ENCODE measurements around the gene ANTXR1. TPM values are rescaled to one million over a fixed set of nuclear protein-coding genes. Genes with fewer than 3 reads are reported as not detected.

ANTXR1 gene
- total RNA-seq, 3 donors from 2014 or later (not counting 1 experiment from before 2014, with no cell fraction given) = not detected

DNA sequence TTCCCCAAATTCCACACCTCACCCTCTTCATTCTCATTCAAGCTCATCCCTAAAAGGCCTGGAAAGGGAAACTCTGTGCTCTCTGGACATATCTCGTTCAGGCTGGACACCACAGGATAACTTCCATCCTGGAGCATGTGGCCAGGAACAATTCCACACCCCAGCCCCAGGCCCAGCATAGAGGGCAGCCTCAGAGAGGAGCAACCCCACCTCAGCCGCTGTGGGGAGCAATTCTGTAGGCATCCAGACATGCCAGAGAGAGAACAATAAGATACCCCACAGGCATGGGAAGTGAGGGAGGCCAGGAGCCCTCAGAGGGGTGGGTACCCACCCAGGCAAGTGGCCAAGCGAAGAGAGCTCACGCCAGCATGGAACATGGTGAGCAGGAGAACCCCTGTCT lies 230.7 kb downstream of the ANTXR1 start:
- intact Hi-C loops (cut with micrococcal nuclease) = no loop called here

DNA sequence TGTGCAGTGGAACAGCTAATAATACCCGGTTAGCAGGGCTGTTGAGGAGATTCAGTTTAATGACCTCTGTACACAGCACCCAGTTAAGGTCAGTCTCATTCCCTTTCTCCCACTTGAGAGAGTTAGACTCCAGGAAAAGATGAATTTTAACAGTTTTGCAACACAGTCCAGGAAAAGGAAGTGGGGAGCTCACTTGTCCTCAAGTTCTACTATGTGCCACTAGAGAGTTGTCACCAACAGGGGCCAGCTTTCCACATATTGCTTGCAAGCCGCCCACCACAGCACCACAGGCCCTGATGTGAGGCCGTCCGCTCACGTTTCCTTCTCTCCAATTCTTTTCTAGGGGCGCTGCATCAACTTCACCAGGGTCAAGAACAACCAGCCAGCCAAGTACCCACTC lies 231.9 kb downstream of the ANTXR1 start:
- Mint-ChIP-seq H3K36me3 (no peaks in the 10 kb centered on the region), H3K4me1 (no peaks in the 10 kb centered on the region), H3K27ac (no peak overlapping the region), H3K27me3 (ENCODE audit: low read depth in 2 of 2) (peaks cover 8 to 20% of the 10 kb centered on the region in 2 donors), H3K9me3 (no peaks in the 10 kb centered on the region), H3K4me3 (no peak overlapping the region)
- Histone ChIP-seq H3K4me3 (ENCODE audit: low read length) (no peak overlapping the region), H3K27me3 (ENCODE audit: control insufficient read depth, insufficient read depth, low read length) (no peaks in the 10 kb centered on the region), H3K27ac (ENCODE audit: low read length) (no peak overlapping the region), H3K36me3 (ENCODE audit: control insufficient read depth, insufficient read depth, low read length) (no peaks in the 10 kb centered on the region), H3K4me1 (ENCODE audit: control insufficient read depth, insufficient read depth, low read length) (no peaks in the 10 kb centered on the region), H3K9me3 (ENCODE audit: control insufficient read depth, insufficient read depth, low read length) (no peaks in the 10 kb centered on the region)
- 81% methylated on average over 6 of the region's 6 CpGs for WGBS (ENCODE audit: insufficient coverage)
- intact Hi-C loops (cut with micrococcal nuclease) = no loop called here
- ATAC-seq (no peak), DNase-seq (no peak)
- TF ChIP-seq, protein P1, sequence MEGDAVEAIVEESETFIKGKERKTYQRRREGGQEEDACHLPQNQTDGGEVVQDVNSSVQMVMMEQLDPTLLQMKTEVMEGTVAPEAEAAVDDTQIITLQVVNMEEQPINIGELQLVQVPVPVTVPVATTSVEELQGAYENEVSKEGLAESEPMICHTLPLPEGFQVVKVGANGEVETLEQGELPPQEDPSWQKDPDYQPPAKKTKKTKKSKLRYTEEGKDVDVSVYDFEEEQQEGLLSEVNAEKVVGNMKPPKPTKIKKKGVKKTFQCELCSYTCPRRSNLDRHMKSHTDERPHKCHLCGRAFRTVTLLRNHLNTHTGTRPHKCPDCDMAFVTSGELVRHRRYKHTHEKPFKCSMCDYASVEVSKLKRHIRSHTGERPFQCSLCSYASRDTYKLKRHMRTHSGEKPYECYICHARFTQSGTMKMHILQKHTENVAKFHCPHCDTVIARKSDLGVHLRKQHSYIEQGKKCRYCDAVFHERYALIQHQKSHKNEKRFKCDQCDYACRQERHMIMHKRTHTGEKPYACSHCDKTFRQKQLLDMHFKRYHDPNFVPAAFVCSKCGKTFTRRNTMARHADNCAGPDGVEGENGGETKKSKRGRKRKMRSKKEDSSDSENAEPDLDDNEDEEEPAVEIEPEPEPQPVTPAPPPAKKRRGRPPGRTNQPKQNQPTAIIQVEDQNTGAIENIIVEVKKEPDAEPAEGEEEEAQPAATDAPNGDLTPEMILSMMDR (IDR thresholded peaks at IDR 0.05) = no peak

More for the DNA sequence above, 230.7 kb downstream of the ANTXR1 start:
- H3K36me3 Mint-ChIP-seq = no peaks in the 10 kb centered on the region
- H3K27me3 Mint-ChIP-seq (ENCODE audit: low read depth in 2 of 2) = peaks cover 8 to 20% of the 10 kb centered on the region in 2 donors
- H3K9me3 ChIP-seq (ENCODE audit: control insufficient read depth, insufficient read depth, low read length) = no peaks in the 10 kb centered on the region
- H3K4me1 ChIP-seq (ENCODE audit: control insufficient read depth, insufficient read depth, low read length) = no peaks in the 10 kb centered on the region
- H3K27ac Mint-ChIP-seq = no peak overlapping the region
- TF ChIP-seq, protein P1 (IDR thresholded peaks at IDR 0.05) = no peak
- no peaks in the 10 kb centered on the region for H3K4me1 Mint-ChIP-seq
- no peak overlapping the region for H3K4me3 Mint-ChIP-seq
- H3K27me3 ChIP-seq (ENCODE audit: control insufficient read depth, insufficient read depth, low read length) = no peaks in the 10 kb centered on the region
- H3K36me3 ChIP-seq (ENCODE audit: control insufficient read depth, insufficient read depth, low read length) = no peaks in the 10 kb centered on the region
- ATAC-seq (no peak), DNase-seq (no peak)
- no peak overlapping the region for H3K4me3 ChIP-seq (ENCODE audit: low read length)
- 88% methylated on average over 4 of the region's 4 CpGs for WGBS (ENCODE audit: insufficient coverage)
- H3K27ac ChIP-seq (ENCODE audit: low read length) = no peak overlapping the region
- no peaks in the 10 kb centered on the region for H3K9me3 Mint-ChIP-seq

DNA sequence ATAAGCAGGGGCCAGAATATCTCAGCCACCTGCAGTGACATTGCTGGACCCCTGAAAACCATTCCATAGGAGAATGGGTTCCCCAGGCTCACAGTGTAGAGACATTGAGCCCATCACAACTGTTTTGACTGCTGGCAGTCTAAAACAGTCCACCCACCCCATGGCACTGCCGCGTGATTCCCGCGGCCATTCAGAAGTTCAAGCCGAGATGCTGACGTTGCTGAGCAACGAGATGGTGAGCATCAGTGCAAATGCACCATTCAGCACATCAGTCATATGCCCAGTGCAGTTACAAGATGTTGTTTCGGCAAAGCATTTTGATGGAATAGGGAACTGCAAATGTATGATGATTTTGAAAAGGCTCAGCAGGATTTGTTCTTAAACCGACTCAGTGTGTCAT lies 234.6 kb downstream of the ANTXR1 start:
- Histone ChIP-seq H3K36me3 (ENCODE audit: control insufficient read depth, insufficient read depth, low read length) (no peaks in the 10 kb centered on the region), H3K27ac (ENCODE audit: low read length) (no peak overlapping the region), H3K9me3 (ENCODE audit: control insufficient read depth, insufficient read depth, low read length) (no peaks in the 10 kb centered on the region), H3K27me3 (ENCODE audit: control insufficient read depth, insufficient read depth, low read length) (peaks cover 3% of the 10 kb centered on the region), H3K4me1 (ENCODE audit: control insufficient read depth, insufficient read depth, low read length) (no peaks in the 10 kb centered on the region), H3K4me3 (ENCODE audit: low read length) (no peak overlapping the region)
- Mint-ChIP-seq H3K27me3 (ENCODE audit: low read depth in 2 of 2) (peaks cover 13 to 28% of the 10 kb centered on the region in 2 donors), H3K36me3 (no peaks in the 10 kb centered on the region), H3K4me3 (no peak overlapping the region), H3K4me1 (no peaks in the 10 kb centered on the region), H3K9me3 (no peaks in the 10 kb centered on the region), H3K27ac (no peak overlapping the region)
- no peak for ATAC-seq
- 95% methylated on average over 9 of the region's 9 CpGs for WGBS (ENCODE audit: insufficient coverage)
- no peak for DNase-seq
- TF ChIP-seq, protein P1 (IDR thresholded peaks at IDR 0.05) = no peak
- intact Hi-C loops (cut with micrococcal nuclease) = no loop called here

DNA sequence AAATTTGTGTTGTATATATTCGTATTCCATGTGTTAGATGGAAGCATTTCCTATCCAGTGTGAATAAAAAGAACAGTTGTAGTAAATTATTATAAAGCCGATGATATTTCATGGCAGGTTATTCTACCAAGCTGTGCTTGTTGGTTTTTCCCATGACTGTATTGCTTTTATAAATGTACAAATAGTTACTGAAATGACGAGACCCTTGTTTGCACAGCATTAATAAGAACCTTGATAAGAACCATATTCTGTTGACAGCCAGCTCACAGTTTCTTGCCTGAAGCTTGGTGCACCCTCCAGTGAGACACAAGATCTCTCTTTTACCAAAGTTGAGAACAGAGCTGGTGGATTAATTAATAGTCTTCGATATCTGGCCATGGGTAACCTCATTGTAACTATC lies 235.3 kb downstream of the ANTXR1 start:
- Mint-ChIP-seq H3K27me3 (ENCODE audit: low read depth in 2 of 2) (peaks cover 13 to 33% of the 10 kb centered on the region in 2 donors), H3K4me1 (no peaks in the 10 kb centered on the region), H3K4me3 (no peak overlapping the region), H3K9me3 (no peaks in the 10 kb centered on the region), H3K27ac (no peak overlapping the region), H3K36me3 (no peaks in the 10 kb centered on the region)
- intact Hi-C loops (cut with micrococcal nuclease) = no loop called here
- ATAC-seq = no peak
- Histone ChIP-seq H3K4me3 (ENCODE audit: low read length) (no peak overlapping the region), H3K27ac (ENCODE audit: low read length) (no peak overlapping the region), H3K4me1 (ENCODE audit: control insufficient read depth, insufficient read depth, low read length) (no peaks in the 10 kb centered on the region), H3K36me3 (ENCODE audit: control insufficient read depth, insufficient read depth, low read length) (no peaks in the 10 kb centered on the region), H3K9me3 (ENCODE audit: control insufficient read depth, insufficient read depth, low read length) (no peaks in the 10 kb centered on the region), H3K27me3 (ENCODE audit: control insufficient read depth, insufficient read depth, low read length) (peaks cover 3% of the 10 kb centered on the region)
- no peak for DNase-seq
- WGBS (ENCODE audit: insufficient coverage) = 92% methylated on average over 3 of the region's 4 CpGs
- TF ChIP-seq, protein P1 (IDR thresholded peaks at IDR 0.05) = no peak
